Stimulated activated naive CD8-positive, alpha-beta T cell treated with anti-CD3 and anti-CD28 coated beads, Interleukin-15, amount 100 ng/mL, for 72 hours (primary cell): ENCODE measurements around the gene CRBN.

Experiments used
- ATAC-seq: fragments of 150-1000 bp; cut with Tn5 transposase; 2 replicates; pipeline ENCODE4 v1.10.0; 2021; ENCODE audit warnings: mild to moderate bottlenecking, moderate library complexity
- DNase-seq, 2 donors: peaks; one replicate each; pipeline ENCODE4 v3.0.0; 2021 to 2022
- H3K27ac Mint-ChIP-seq, 2 donors: one replicate each; pipeline ENCODE4 v1.8.0; 2022; ENCODE audit warnings: mild to moderate bottlenecking in 2 of 2, mixed read lengths in 2 of 2, moderate library complexity in 2 of 2
- H3K27me3 Mint-ChIP-seq: one replicate; pipeline ENCODE4 v1.8.0; 2022; ENCODE audit warnings: mixed read lengths
- H3K4me1 Mint-ChIP-seq: one replicate; pipeline ENCODE4 v1.8.0; 2022; ENCODE audit warnings: mild to moderate bottlenecking, mixed read lengths
- H3K4me3 Mint-ChIP-seq, 2 donors: one replicate each; pipeline ENCODE4 v1.8.0; 2022; ENCODE audit warnings: mild to moderate bottlenecking in 2 of 2, mixed read lengths in 2 of 2, moderate library complexity in 1 of 2
- H3K9me3 Mint-ChIP-seq, 2 donors: one replicate each; pipeline ENCODE4 v1.8.0; 2022; ENCODE audit warnings: mixed read lengths in 2 of 2

Gene CRBN

GRCh38 chr3:3189102-3189727 is 9.7 kb upstream of the CRBN start:
- peaks cover 24% of the 10 kb centered on the region for H3K4me1 Mint-ChIP-seq
- peak overlapping the region in 1 of 2 donors; percentile 24 for H3K27ac Mint-ChIP-seq
- H3K9me3 Mint-ChIP-seq: peaks cover 6 to 20% of the 10 kb centered on the region in 2 donors
- H3K4me3 Mint-ChIP-seq: no peak overlapping the region
- no peak for ATAC-seq
- H3K27me3 Mint-ChIP-seq: no peaks in the 10 kb centered on the region
- DNase-seq: no peak

DNA sequence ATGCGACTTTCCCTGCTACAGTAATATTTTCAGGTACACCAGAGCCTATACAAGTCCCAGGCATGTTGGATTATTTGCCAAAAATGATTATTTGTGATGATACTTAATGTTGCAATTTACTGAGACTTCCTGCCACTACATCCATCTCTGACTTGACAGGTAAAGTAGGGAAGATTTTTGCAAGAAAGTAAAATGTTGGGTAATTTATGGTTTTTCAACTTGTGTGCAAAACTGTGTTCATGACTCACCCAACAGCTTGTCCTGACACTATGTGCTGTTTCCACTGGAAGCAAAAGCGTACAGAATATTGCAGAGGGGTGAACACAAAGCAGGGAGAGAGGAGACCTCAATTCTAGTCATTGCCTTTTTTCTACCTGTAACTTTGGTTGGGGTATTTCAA is 5.4 kb upstream of the CRBN start:
- Mint-ChIP-seq H3K27ac (no peak overlapping the region), H3K4me1 (peaks cover 11% of the 10 kb centered on the region), H3K27me3 (no peaks in the 10 kb centered on the region), H3K9me3 (peaks cover 6 to 20% of the 10 kb centered on the region in 2 donors), H3K4me3 (no peak overlapping the region)
- DNase-seq (no peak), ATAC-seq (no peak)

GRCh38 chr3:3180456-3180855 is 965 bp upstream of the CRBN start:
- Mint-ChIP-seq H3K9me3 (no peaks in the 10 kb centered on the region), H3K4me3 (no peak overlapping the region), H3K4me1 (peaks cover 42% of the 10 kb centered on the region), H3K27ac (no peak overlapping the region), H3K27me3 (no peaks in the 10 kb centered on the region)
- ATAC-seq (no peak), DNase-seq (no peak)

DNA sequence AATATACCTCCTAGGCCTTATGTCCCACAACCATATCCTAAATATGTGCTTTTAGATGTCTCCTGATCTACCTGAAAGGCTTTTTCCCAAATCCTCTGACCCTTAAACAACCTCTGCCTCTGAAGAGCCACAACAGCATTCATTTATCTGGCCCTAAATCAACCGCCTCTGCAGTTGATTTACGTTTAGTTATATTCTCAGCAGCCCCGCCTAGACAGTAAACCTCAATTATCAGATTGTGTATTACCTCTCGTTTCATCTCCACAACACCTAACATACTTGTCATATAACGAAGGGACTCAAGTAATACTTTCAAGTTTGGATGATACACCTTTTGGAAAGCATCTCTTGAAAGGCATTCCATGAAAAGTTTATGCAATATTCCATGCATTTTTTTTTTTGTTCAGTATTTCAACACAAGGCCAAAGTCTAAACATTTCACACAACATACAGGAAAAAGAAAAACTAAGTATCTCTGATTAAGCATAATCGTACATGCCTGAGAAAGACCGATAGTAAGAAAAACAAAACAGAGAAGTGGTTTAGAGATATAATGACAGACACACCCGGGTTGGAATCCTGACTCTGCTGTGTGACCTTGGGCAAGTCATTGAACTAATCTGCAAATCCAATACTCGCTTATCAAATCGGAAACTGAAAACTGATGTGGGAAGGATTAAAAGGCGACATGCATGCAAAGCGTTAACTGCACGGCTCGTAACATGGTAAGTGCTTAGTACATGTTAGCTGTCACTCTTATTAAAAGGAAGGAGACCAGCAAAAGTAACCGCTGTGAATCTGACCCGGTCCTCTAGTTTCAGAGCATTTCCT is 778 bp downstream of the CRBN start:
- DNase-seq (no peak), ATAC-seq (peak; percentile 3)
- Mint-ChIP-seq H3K27me3 (no peaks in the 10 kb centered on the region), H3K9me3 (no peaks in the 10 kb centered on the region), H3K4me1 (peaks cover 55% of the 10 kb centered on the region), H3K27ac (peak overlapping the region; percentile 59 to 96), H3K4me3 (peak overlapping the region; percentile 87 to 96)

GRCh38 chr3:3177861-3178497 is 1.5 kb downstream of the CRBN start:
- H3K9me3 Mint-ChIP-seq: no peaks in the 10 kb centered on the region
- no peak for DNase-seq
- no peak for ATAC-seq
- peak overlapping the region; percentile 34 to 72 for H3K27ac Mint-ChIP-seq
- peak overlapping the region; percentile 87 to 96 for H3K4me3 Mint-ChIP-seq
- no peaks in the 10 kb centered on the region for H3K27me3 Mint-ChIP-seq
- H3K4me1 Mint-ChIP-seq: peaks cover 62% of the 10 kb centered on the region

GRCh38 chr3:3172627-3173026 is 6.9 kb downstream of the CRBN start:
- Mint-ChIP-seq H3K4me1 (peaks cover 58% of the 10 kb centered on the region), H3K27ac (peak overlapping the region; percentile 76 to 82), H3K9me3 (no peaks in the 10 kb centered on the region), H3K27me3 (no peaks in the 10 kb centered on the region), H3K4me3 (peak overlapping the region; percentile 73 to 80)
- no peak for DNase-seq
- ATAC-seq: no peak

- DNase-seq (no peak), ATAC-seq (peak; percentile 57)
- peaks cover 46% of the 10 kb centered on the region for H3K4me1 Mint-ChIP-seq
- no peaks in the 10 kb centered on the region for H3K27me3 Mint-ChIP-seq
- no peaks in the 10 kb centered on the region for H3K9me3 Mint-ChIP-seq
- peak overlapping the region in 1 of 2 donors; percentile 20 for H3K4me3 Mint-ChIP-seq
- peak overlapping the region; percentile 66 to 90 for H3K27ac Mint-ChIP-seq
Measured at GRCh38 chr3:3170998-3171397, 8.5 kb downstream of the CRBN start.

GRCh38 chr3:3165650-3166049 is 13.8 kb downstream of the CRBN start:
- Mint-ChIP-seq H3K27me3 (no peaks in the 10 kb centered on the region), H3K4me3 (no peak overlapping the region), H3K4me1 (peaks cover 28% of the 10 kb centered on the region), H3K9me3 (no peaks in the 10 kb centered on the region), H3K27ac (no peak overlapping the region)
- no peak for DNase-seq
- no peak for ATAC-seq

- Mint-ChIP-seq H3K4me3 (no peak overlapping the region), H3K27me3 (no peaks in the 10 kb centered on the region), H3K4me1 (peaks cover 27% of the 10 kb centered on the region), H3K27ac (peak overlapping the region in 1 of 2 donors; percentile 72), H3K9me3 (no peaks in the 10 kb centered on the region)
- no peak for DNase-seq
- ATAC-seq: peak; percentile 54
Measured at GRCh38 chr3:3165241-3165640, 14.2 kb downstream of the CRBN start.

DNA sequence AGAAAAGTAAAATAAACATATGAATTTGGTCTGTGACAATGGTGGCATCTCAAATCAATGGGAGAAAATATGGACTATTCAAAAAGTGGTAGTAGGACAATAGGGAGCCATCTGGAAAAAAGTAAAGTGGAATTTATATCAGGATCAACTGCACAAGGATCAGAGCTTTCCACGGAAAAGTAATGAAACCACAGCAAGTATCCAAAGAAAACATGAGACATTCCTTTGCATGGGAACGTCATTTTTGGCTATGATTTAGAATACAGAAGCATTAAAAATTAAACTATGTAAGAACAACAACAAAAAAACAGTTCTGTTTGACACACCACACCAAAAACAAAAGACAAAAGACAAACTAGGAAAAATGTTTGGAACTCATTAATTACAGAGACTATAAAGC is 18.7 kb downstream of the CRBN start:
- H3K27ac Mint-ChIP-seq: no peak overlapping the region
- no peak for ATAC-seq
- DNase-seq: no peak
- H3K4me3 Mint-ChIP-seq: no peak overlapping the region
- H3K27me3 Mint-ChIP-seq: no peaks in the 10 kb centered on the region
- no peaks in the 10 kb centered on the region for H3K9me3 Mint-ChIP-seq
- peaks cover 29% of the 10 kb centered on the region for H3K4me1 Mint-ChIP-seq

DNA sequence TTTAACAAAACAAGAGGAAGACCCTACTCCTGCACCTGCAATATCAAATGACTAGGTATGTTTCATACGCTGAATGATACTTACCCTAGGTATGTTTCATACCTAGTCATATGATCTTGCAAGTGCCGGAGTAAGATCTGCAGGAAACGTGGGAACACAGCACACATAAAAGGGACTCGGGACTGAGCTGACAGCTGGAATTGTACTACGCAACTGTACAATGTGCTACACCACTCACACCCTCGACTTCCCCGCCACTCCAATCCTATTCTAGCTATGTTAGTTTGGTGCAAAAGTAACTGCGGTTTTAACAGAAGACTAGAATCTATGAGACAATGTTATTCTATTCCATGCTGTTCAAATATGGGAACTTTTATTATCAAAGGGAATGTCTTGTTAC is 22.0 kb downstream of the CRBN start:
- no peak overlapping the region for H3K4me3 Mint-ChIP-seq
- peaks cover 10% of the 10 kb centered on the region for H3K4me1 Mint-ChIP-seq
- DNase-seq (no peak), ATAC-seq (no peak)
- H3K27me3 Mint-ChIP-seq: no peaks in the 10 kb centered on the region
- H3K27ac Mint-ChIP-seq: no peak overlapping the region
- no peaks in the 10 kb centered on the region for H3K9me3 Mint-ChIP-seq

GRCh38 chr3:3154879-3155610 is 24.4 kb downstream of the CRBN start:
- H3K27ac Mint-ChIP-seq: peak overlapping the region in 1 of 2 donors; percentile 8
- H3K27me3 Mint-ChIP-seq: no peaks in the 10 kb centered on the region
- H3K9me3 Mint-ChIP-seq: no peaks in the 10 kb centered on the region

GRCh38 chr3:3151513-3151912 is 28.0 kb downstream of the CRBN start:
- Mint-ChIP-seq H3K27ac (no peak overlapping the region), H3K4me3 (no peak overlapping the region), H3K4me1 (peaks cover 9% of the 10 kb centered on the region), H3K27me3 (no peaks in the 10 kb centered on the region), H3K9me3 (no peaks in the 10 kb centered on the region)
- DNase-seq (no peak), ATAC-seq (no peak)

More at GRCh38 chr3:3154879-3155610, 24.4 kb downstream of the CRBN start:
- Mint-ChIP-seq H3K4me3 (no peak overlapping the region), H3K4me1 (peaks cover 8% of the 10 kb centered on the region)
- ATAC-seq (no peak), DNase-seq (no peak)

DNA sequence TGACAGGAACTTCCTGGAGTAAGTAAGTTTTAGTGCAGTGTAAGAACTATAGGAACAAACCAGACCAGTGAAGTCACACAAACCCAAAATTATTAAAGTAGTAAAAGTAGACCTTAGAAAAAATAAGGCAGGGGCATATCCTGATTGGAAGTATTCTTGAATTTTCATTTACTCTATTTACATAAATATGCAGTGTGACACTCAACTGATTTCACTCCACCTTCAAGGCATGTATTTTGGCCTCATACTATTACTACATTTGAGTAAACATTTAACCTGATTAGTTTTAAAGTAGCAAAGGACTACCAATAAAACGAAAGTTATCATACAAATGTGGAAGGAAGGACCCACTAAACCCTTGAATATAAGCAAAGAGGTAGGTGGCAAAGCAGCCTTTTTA is 29.9 kb downstream of the CRBN start:
- ATAC-seq (no peak), DNase-seq (no peak)
- Mint-ChIP-seq H3K4me1 (peaks cover 16% of the 10 kb centered on the region), H3K27ac (peak overlapping the region in 1 of 2 donors; percentile 78), H3K9me3 (no peaks in the 10 kb centered on the region), H3K4me3 (no peak overlapping the region), H3K27me3 (no peaks in the 10 kb centered on the region)

GRCh38 chr3:3145831-3146230 is 33.7 kb downstream of the CRBN start:
- ATAC-seq (no peak), DNase-seq (no peak)
- no peak overlapping the region for H3K4me3 Mint-ChIP-seq
- H3K27me3 Mint-ChIP-seq: no peaks in the 10 kb centered on the region
- H3K27ac Mint-ChIP-seq: peak overlapping the region in 1 of 2 donors; percentile 72
- peaks cover 16% of the 10 kb centered on the region for H3K4me1 Mint-ChIP-seq
- H3K9me3 Mint-ChIP-seq: no peaks in the 10 kb centered on the region
